Epidermal melanocyte (primary cell): ENCODE measurements around the gene KLHL41.
A peak's percentile ranks its signal among the peaks of the same experiment; 100 is the strongest.
"Not testable (repeated sequence)": the region's sequence is repeated elsewhere in the genome, so short reads cannot be mapped to it uniquely, and the experiment has no call there.

Experiments
- DNase-seq: peaks from one replicate; pipeline ENCODE4 v3.0.0; 2011; ENCODE audit warnings: low spot score; ENCODE audit not compliant: insufficient read length

Gene KLHL41

DNA sequence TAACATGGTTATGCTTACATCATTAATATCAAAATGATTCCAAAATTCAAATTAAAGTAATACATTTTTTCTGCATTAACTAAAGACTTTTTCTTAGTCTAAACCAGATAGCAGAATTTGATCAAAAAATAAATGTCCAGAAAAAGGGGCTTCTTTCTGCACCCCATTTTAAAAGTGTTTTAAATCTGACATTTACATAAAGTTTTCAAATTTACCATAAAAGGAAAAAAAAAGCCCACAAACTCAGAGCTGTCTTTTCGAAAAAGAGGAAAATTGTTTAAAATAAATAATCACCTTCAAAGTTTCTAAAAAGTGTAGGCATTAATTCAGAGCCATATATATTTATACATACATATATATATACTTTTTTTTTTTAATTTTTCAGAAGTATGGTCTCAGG is 62.7 kb downstream of the KLHL41 start:
- DNase-seq = no peak

DNA sequence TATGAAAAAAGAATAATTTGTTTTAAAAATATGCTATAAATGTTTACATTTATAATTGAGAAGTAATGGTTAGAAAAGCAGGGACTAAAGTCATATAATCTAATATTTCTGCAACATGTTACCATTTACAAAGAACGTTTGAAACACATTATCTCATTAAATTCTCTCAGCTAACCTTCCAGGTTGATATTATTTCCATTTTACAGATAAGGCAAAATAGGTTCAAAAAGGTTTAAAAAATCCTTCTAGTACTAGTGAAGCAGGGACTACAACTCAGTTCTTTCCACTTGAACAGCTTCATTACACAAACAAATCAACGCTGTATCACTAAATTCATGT is 63.3 kb downstream of the KLHL41 start:
- no peak for DNase-seq

DNA sequence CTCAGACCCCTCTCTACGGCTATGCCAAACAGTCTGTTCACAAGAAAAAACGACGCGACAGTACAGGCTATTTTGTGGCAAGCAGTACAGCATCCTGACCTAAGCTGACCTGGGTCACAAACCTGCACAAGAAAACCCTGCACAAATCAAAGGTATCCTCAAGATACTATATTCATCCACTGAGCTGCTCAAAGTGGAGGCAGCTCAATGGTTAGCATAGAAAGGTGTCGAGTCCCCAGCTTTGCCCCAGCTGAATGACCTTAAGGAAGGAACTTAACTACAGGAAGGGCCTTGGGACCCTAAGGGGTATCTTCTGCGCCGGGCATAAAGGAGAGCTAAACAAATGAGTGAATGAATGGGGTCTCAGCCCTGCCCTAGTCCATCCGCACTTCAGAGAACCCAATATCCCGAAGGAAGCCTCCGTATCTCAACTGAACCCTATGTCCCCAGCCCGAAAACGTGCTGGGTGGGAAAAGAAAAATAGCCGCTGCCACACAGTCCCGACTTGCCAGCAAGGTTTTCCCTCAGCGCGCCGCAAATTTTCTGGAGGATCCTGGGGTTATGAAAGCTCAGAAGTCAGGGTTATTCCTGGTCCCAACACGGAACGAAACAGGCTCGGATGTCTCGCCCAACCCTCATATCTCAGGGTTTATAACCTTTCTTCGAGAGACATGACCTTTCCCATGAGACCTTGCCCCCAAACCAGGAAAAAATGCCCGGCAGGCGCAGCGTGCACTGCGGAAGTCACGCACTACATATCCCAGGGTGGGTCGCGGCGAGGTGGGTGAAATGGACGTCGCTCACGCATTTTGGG is 63.9 kb downstream of the KLHL41 start, which contains the start of gene FASTKD1:
TSS of gene FASTKD1 (minus strand) at position 706 of the 814 bp plus-strand sequence. CDS start 1,836 bp downstream, outside the sequence.
- peak; percentile 98 for DNase-seq

DNA sequence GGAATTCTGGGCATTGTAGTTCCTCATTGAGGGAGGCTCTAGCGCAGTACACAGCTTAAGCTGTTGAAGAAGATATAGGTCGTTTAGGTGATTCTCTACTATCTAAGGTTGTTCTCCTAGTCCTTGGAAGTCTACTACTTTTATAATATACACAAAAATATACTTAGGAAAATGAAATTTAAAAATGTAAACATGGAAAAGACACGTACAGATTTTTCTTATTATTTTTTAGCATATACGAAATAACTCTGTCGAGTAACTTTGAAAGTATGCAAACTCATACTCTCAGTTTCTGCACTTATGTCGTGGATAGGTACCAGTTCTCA is 64.4 kb downstream of the KLHL41 start:
- DNase-seq = no peak

DNA sequence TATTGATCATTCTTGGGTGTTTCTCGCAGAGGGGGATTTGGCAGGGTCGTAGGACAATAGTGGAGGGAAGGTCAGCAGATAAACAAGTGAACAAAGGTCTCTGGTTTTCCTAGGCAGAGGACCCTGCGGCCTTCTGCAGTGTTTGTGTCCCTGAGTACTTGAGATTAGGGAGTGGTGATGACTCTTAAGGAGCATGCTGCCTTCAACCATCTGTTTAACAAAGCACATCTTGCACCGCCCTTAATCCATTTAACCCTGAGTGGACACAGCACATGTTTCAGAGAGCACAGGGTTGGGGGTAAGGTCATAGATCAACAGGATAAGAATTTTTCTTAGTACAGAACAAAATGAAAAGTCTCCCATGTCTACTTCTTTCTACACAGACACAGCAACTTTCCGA is 65.0 kb downstream of the KLHL41 start:
- DNase-seq = not testable (repeated sequence)

DNA sequence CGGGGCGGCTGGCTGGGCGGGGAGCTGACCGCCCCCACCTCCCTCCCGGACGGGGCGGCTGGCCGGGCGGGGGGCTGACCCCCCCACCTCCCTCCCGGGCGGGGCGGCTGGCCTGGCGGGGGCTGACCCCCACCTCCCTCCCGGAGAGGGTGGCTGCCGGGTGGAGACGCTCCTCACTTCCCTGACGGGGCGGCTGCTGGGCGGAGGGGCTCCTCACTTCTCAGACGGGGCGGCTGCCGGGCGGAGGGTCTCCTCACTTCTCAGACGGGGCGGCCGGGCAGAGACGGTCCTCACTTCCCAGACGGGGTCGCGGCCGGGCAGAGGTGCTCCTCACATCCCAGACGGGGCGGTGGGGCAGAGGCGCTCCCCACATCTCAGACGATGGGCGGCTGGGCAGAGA is 65.8 kb downstream of the KLHL41 start:
- not testable (repeated sequence) for DNase-seq
